ENCODE measurements around the gene PTPRM. TPM values are rescaled to one million over a fixed set of nuclear protein-coding genes. Genes with fewer than 3 reads are reported as not detected.

Gene PTPRM
- total RNA-seq, 1 experiment from 2014 or later, result 6.2 TPM

DNA sequence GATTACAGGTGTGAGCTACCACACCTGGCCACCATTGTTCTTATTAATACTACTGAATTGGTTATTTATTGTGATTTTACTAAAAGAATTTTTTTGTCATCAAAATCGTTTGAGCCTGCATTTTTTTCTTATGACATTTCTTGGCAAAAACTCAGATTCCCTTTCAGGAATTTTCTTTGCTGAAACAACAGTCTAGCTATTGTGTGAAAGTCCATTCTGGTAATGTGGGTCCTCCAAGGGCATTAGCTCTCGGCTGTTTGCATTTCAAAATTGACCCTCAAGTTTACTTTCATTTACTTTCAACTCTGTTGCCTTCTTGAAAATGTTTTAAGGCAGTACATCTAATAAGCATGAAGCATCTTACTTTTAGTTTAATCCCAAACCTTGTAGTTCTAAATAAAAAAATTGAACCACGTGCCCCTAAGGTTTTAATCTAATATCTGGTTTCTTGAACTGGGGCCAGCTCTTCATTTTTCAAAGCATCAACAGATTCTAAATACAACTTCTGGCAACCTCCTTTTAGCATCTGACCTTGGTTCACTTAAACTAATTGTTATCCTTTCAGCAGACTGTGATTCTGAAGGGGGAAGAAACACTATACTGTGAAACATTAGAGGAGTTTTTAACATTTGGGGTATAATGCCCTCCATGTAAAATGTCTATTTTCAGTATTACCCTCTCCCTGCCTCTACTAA lies 716.9 kb downstream of the PTPRM start:
- Histone ChIP-seq H3K9me3 (ENCODE audit: control insufficient read depth, low read depth, low read length) (no peaks in the 10 kb centered on the region), H3K9ac (ENCODE audit: extremely low read depth, insufficient read length, low read length) (no peak overlapping the region), H3T11ph (ENCODE audit: low read length) (no peak overlapping the region), H3K23me2 (ENCODE audit: insufficient read length, low read depth, low read length, poor library complexity, severe bottlenecking) (no peaks in the 10 kb centered on the region), H3K14ac (ENCODE audit: insufficient read depth, low read length) (no peak overlapping the region), H4K91ac (ENCODE audit: insufficient read length, low read depth, low read length) (no peak overlapping the region), H3K4ac (ENCODE audit: low read depth, low read length) (no peak overlapping the region), H2AFZ (ENCODE audit: low read length) (no peak overlapping the region), H3K4me1 (ENCODE audit: insufficient read depth, low read length) (peaks cover 2% of the 10 kb centered on the region; the same call in 1 of the 2 replicates), H3K56ac (ENCODE audit: insufficient read length, low read depth, low read length) (no peak overlapping the region), H3K79me1 (ENCODE audit: insufficient read depth, low read depth, low read length, poor library complexity, severe bottlenecking) (no peaks in the 10 kb centered on the region), H3K27me3 (ENCODE audit: insufficient read depth, low read length) (no peaks in the 10 kb centered on the region), H2AK5ac (ENCODE audit: insufficient read length, low read length) (no peak overlapping the region), H3K18ac (ENCODE audit: insufficient read length, low read depth, low read length) (no peak overlapping the region), H3K4me2 (ENCODE audit: insufficient read depth, insufficient read length, low read length) (no peak overlapping the region), H4K8ac (replicated peaks; ENCODE audit: insufficient read length, low read depth, low read length) (no peak overlapping the region), H3K27ac (ENCODE audit: insufficient read length, low read depth, low read length) (no peak overlapping the region), H4K5ac (ENCODE audit: insufficient read length, low read depth, low read length) (no peak overlapping the region), H2BK15ac (ENCODE audit: low read depth, low read length) (no peak overlapping the region), H3K23ac (ENCODE audit: insufficient read length, low read depth, low read length) (no peak overlapping the region), H2BK20ac (ENCODE audit: low read depth, low read length, poor library complexity, severe bottlenecking) (no peak overlapping the region), H4K20me1 (ENCODE audit: control insufficient read depth, insufficient read depth, insufficient read length) (no peaks in the 10 kb centered on the region), H2BK120ac (ENCODE audit: low read depth, low read length, poor library complexity, severe bottlenecking) (no peak overlapping the region), H2BK12ac (ENCODE audit: insufficient read length, low read depth, low read length) (no peak overlapping the region), H3K79me2 (ENCODE audit: insufficient read depth, low read length) (no peaks in the 10 kb centered on the region), H2BK5ac (ENCODE audit: insufficient read length, low read length) (no peak overlapping the region)
- TF ChIP-seq CTCF (conservative IDR thresholded peaks at IDR 0.05), result no peak
- peaks cover 3 to 11% of the 10 kb centered on the region in 2 experiments; a peak in 3 of 4 replicates for H3K4me1 Mint-ChIP-seq
- no peaks in the 10 kb centered on the region for H3K9me3 Mint-ChIP-seq
- H3K27ac Mint-ChIP-seq, result no peak overlapping the region
- no peaks in the 10 kb centered on the region for H3K36me3 Mint-ChIP-seq (ENCODE audit: insufficient read depth in 1 of 3, low read depth in 3 of 3)
- no CpG with 5 or more reads among the region's 3 CpGs for WGBS (ENCODE audit: extremely low coverage, insufficient read length, low lambda C conversion rate)
- no peak overlapping the region for H3K4me3 Mint-ChIP-seq
- DNase-seq, result no peak
- no peaks in the 10 kb centered on the region for H3K27me3 Mint-ChIP-seq (ENCODE audit: low read depth)
